Colon (tissue), 2 donors: ENCODE measurements around the gene SPATS1.

Experiments used
- FAIRE-seq: peaks from 2 replicates; lab custom pipeline; 2012; peaks lifted over from hg19 to GRCh38; lab: Jason Lieb, UNC
- donor health status: control.
- donor health status: control.

The SPATS1 gene

GRCh38 chr6:44388887-44389286, 46.4 kb downstream of the SPATS1 start:
- no peak for FAIRE-seq

- FAIRE-seq, result no peak
Measured at GRCh38 chr6:44390158-44390683, 47.8 kb downstream of the SPATS1 start.
